Right lobe of liver (tissue), 6 donors: ENCODE measurements around the gene SPRYD3. TPM values are rescaled to one million over a fixed set of nuclear protein-coding genes. Genes with fewer than 3 reads are reported as not detected.

Source experiments
- ATAC-seq, 4 donors: fragments of 200-7000 bp; cut with Tn5 transposase; one replicate each; pipeline ENCODE4 v1.9.1; 2020; ENCODE audit warnings: mild to moderate bottlenecking in 4 of 4, moderate library complexity in 4 of 4
- DNase-seq, 3 donors: peaks; one replicate each; pipeline ENCODE4 v3.0.0-alpha.2; 2020
- H3K27ac ChIP-seq, 3 donors: fragments of 200-600 bp; one replicate each; pipeline ENCODE4 v1.8.0; 2022
- H3K27me3 ChIP-seq, 2 donors: fragments of 200-600 bp; one replicate each; pipeline ENCODE4 v1.8.0; 2022
- H3K36me3 ChIP-seq, 4 donors: fragments of 200-600 bp; sonication (generic) in 1 of 4; one replicate each; pipeline versions ENCODE4 v1.5.1 to v1.8.0; 2017 to 2022; ENCODE audit warnings: control low read depth in 1 of 4
- H3K4me1 ChIP-seq, 4 donors: fragments of 200-600 bp; sonication (generic) in 1 of 4; one replicate each; pipeline versions ENCODE4 v1.5.1 to v1.8.0; 2017 to 2022; ENCODE audit warnings: control low read depth in 1 of 4
- H3K4me3 ChIP-seq, 3 donors: fragments of 200-600 bp; one replicate each; pipeline ENCODE4 v1.8.0; 2022
- H3K9me3 ChIP-seq, 4 donors: fragments of 200-600 bp; sonication (generic) in 1 of 4; one replicate each; pipeline versions ENCODE4 v1.5.1 to v1.8.0; 2017 to 2022; ENCODE audit warnings: control low read depth in 1 of 4
- POLR2A ChIP-seq: fragments of 450-650 bp; IDR thresholded peaks from one replicate; pipeline ENCODE4 v1.6.1; 2017; ENCODE audit warnings: antibody characterized with exemption, mild to moderate bottlenecking
- WGBS: methylation state at CpG from one replicate; pipeline ENCODE4 v1.1.6; 2018; ENCODE audit warnings: low coverage, low lambda C conversion rate; ENCODE audit not compliant: insufficient coverage; ENCODE audit errors: missing lambda C conversion rate; 5-methylcytosine and 5-hydroxymethylcytosine counted together
- intact Hi-C, 2 donors: fragments of 100-400 bp; cut with DNase I; formaldehyde crosslinking; loops; one replicate each; pipeline versions ENCODE4 v1.11.2 to v1.14.1; 2022
- total RNA-seq, 6 experiments: library from RNA; depleted of rRNA in 2 of 6; stranded (reverse); fragments of >200 nt in 2 of 6; fragmentation: NEBNext Ultra II Directional in 3 of 6; extraction: Animal tissue kit (Norgen Biotek cat#: 25700) in 3 of 6; gene quantifications; one replicate each; pipeline versions ENCODE4 v1.1.0 to v1.2.4, GENCODE V29; 2016 to 2023
- TF ChIP-seq, protein P1 (sequence below), 4 donors: fragments of 200-600 bp in 3 of 4; fragments of 450-650 bp in 1 of 4; IDR thresholded peaks; one replicate each; pipeline versions ENCODE4 v1.5.1 to v1.8.0; 2016 to 2022; ENCODE audit warnings: antibody characterized with exemption in 4 of 4, mild to moderate bottlenecking in 2 of 4
- donor health status: DM: no; HTN: yes; CAD: no.
- donor health status: DM: no; HTN: no; CAD: no.
- donor health status: DM: no; HTN: no; CAD: no.
- donor health status: DM: no; HTN: yes; CAD: no.
- donor health status: DM: no; HTN: yes; CAD: no.

The SPRYD3 gene
- total RNA-seq, 6 experiments from 2014 or later: 12.3 to 18.2 (median 14.4) TPM

DNA sequence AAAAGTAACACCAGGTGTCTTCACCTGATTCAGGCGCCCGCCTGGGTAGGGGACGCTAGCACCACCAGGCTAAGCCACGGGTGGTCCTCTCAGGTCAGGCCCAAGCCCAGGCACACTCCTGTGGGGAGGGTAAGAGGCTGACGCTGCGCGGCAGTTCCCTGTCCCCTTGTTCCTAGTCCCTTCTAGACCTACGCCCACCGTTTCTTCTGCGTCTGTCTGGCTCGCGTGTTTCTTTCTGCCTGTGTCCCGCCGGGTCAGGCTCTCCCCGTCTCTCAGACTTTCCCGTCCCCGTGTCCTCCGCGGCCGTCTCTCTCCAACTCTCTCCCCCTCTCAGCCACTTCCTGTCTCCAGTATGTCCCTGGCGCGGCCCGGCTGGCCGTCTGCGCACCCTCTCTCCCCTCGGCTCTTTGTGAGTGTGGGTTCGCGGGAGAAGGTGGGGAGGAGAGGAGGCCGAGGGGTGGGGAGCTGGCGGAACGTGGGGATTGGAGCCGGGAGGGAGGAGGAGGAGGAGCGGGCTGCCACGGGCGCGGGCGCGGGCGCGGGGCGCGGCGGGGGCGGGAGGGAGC lies 32.5 kb downstream of the SPRYD3 start:
- H3K4me3 ChIP-seq: peak overlapping the region; percentile 59 to 72 (median 67)
- TF ChIP-seq, protein P1, sequence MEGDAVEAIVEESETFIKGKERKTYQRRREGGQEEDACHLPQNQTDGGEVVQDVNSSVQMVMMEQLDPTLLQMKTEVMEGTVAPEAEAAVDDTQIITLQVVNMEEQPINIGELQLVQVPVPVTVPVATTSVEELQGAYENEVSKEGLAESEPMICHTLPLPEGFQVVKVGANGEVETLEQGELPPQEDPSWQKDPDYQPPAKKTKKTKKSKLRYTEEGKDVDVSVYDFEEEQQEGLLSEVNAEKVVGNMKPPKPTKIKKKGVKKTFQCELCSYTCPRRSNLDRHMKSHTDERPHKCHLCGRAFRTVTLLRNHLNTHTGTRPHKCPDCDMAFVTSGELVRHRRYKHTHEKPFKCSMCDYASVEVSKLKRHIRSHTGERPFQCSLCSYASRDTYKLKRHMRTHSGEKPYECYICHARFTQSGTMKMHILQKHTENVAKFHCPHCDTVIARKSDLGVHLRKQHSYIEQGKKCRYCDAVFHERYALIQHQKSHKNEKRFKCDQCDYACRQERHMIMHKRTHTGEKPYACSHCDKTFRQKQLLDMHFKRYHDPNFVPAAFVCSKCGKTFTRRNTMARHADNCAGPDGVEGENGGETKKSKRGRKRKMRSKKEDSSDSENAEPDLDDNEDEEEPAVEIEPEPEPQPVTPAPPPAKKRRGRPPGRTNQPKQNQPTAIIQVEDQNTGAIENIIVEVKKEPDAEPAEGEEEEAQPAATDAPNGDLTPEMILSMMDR (IDR thresholded peaks at IDR 0.05): no peak
- peak; percentile 92 for TF ChIP-seq POLR2A
- H3K9me3 ChIP-seq: no peaks in the 10 kb centered on the region
- WGBS: 1% methylated on average over 26 of the region's 44 CpGs
- peaks cover 0 to 3% (median 0%) of the 10 kb centered on the region in 4 donors for H3K36me3 ChIP-seq
- H3K27ac ChIP-seq: peak overlapping the region; percentile 87 to 97 (median 93)
- ATAC-seq: peak; percentile 23 to 61 (median 48)
- H3K4me1 ChIP-seq: peaks cover 0 to 39% (median 11%) of the 10 kb centered on the region in 4 donors
- intact Hi-C loops: no loop called here
- H3K27me3 ChIP-seq: no peaks in the 10 kb centered on the region
- peak in 2 of 3 donors; percentile 94 to 96 for DNase-seq

GRCh38 chr12:53045696-53046045 lies 33.5 kb downstream of the SPRYD3 start:
- H3K4me3 ChIP-seq: peak overlapping the region in 1 of 3 donors; percentile 67
- H3K9me3 ChIP-seq: no peaks in the 10 kb centered on the region
- ATAC-seq: no peak
- H3K4me1 ChIP-seq: peaks cover 0 to 39% (median 8%) of the 10 kb centered on the region in 4 donors
- H3K27ac ChIP-seq: peak overlapping the region; percentile 87 to 97 (median 93)
- DNase-seq: peak in 1 of 3 donors; percentile 51
- no peaks in the 10 kb centered on the region for H3K27me3 ChIP-seq
- WGBS: 37% methylated on average over 3 of the region's 5 CpGs
- TF ChIP-seq, protein P1 (IDR thresholded peaks at IDR 0.05): no peak
- TF ChIP-seq POLR2A: no peak
- peaks cover 0 to 5% (median 0%) of the 10 kb centered on the region in 4 donors for H3K36me3 ChIP-seq
- intact Hi-C loops: no loop called here

DNA sequence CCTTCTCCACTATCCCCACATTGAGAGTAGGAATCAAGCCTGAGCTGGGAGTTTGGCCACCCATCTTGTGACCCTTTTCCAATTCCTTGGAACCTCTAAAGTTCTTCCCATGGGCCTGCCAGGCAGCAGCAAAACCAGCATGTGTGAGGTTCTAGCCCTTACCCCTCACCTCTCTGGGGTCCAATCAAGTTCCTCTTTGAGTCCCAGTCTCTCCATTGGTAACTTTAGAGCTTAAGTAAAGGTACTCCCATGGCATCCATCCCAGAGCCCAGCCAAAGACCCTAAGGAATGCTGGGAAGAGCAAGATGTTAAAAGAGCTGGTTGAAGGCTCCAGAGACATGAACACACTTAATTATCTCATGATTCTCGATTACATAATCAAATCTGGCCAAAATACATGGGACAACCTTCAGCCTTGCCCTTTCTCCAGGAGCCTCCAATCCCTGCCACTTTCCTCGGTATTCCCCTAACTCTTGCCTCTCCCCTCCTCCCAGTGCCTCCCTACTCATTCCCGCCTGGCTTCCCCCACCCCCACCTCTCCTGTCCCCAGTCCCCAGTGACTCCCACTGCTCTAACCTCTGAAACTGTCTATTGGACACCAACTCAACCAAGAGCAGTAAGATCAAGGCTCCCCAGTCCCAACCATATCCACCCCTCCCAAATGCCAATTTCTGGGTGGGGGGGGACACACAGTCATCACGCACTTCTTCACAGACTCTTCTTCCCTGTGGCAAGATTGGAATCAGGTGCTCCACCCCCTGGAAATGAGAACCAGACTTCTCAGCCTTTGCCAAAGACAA lies 34.1 kb downstream of the SPRYD3 start:
- Histone ChIP-seq H3K9me3 (no peaks in the 10 kb centered on the region), H3K4me1 (peaks cover 0 to 39% (median 8%) of the 10 kb centered on the region in 4 donors), H3K27me3 (no peaks in the 10 kb centered on the region), H3K36me3 (peaks cover 0 to 10% (median 0%) of the 10 kb centered on the region in 4 donors), H3K4me3 (no peak overlapping the region), H3K27ac (peak overlapping the region in 2 of 3 donors; percentile 93 to 97)
- ATAC-seq (no peak), DNase-seq (no peak)
- WGBS: 45% methylated on average over 3 of the region's 4 CpGs
- TF ChIP-seq, protein P1 (IDR thresholded peaks at IDR 0.05): no peak
- TF ChIP-seq POLR2A: no peak
- intact Hi-C loops: no loop called here

DNA sequence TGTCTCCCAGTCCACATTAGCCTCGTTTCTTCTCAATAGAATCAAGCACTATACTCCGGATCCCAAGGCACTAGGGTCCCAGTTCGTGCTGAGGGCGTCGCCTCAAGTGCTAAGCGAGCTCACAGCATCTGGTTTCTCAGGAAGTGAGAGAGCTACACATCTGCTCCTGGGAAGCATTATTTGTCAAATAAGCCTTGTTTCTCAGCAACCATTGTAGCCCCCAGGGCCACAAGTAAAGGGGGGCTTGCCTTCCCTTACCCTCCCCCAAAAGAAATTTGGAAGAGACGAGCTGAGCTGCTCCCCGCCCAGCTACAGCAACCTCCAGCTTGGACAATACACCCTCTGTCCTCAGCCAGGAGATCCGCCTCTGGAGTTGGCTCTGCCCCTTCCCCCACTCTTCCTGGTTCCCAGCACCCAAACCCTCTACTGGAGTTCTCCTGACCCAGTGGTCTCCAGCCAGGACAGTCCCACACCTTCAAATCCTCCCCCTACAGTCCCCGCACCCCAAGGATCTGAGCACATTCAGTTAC lies 35.1 kb downstream of the SPRYD3 start:
- intact Hi-C loops: no loop called here
- H3K4me1 ChIP-seq: peaks cover 0 to 36% (median 8%) of the 10 kb centered on the region in 4 donors
- peak overlapping the region in 1 of 3 donors; percentile 97 for H3K27ac ChIP-seq
- TF ChIP-seq POLR2A: no peak
- TF ChIP-seq, protein P1 (IDR thresholded peaks at IDR 0.05): no peak
- H3K9me3 ChIP-seq: no peaks in the 10 kb centered on the region
- no peaks in the 10 kb centered on the region for H3K27me3 ChIP-seq
- ATAC-seq (no peak), DNase-seq (peak in 1 of 3 donors; percentile 52)
- H3K36me3 ChIP-seq: peaks cover 0 to 19% (median 7%) of the 10 kb centered on the region in 4 donors
- H3K4me3 ChIP-seq: no peak overlapping the region
- 56% methylated on average over 4 of the region's 10 CpGs for whole genome bisulfite sequencing
